ENCODE results near the gene DLG2. TPM values are rescaled to one million over a fixed set of nuclear protein-coding genes. Genes with fewer than 3 reads are reported as not detected.

DLG2 gene
- total and polyA plus RNA-seq, 2 of the 8 experiments (the other 6 are each of a cell fraction or from before 2014, with no cell fraction given), result 1.7 to 14.3 TPM

DNA sequence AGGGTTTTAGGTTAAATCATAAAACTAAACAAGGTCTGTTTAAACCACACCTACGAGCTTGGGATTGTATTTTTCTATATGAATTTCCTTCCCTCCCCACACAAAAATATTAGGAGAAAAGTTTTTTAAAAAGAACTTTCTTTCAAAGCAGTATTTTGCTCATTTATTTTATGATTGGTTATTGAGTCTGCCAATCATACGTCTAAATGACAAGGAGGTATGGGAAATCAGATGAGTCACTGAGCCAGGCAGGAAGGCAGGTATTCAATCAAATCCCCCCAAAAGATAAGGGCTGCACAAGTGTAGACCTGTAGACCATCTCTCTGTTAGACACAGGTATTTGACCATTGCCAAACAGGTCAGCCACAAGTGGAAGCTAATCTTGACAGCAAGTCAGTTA lies 1900.8 kb downstream of the DLG2 start:
- no peak overlapping the region for H4K8ac ChIP-seq (ENCODE audit: extremely low read depth, insufficient read depth, low read length)
- no peaks in the 10 kb centered on the region for H4K20me1 ChIP-seq (replicated peaks in 1 of 2; ENCODE audit: control insufficient read depth in 1 of 2, insufficient read depth in 2 of 2, low read length in 2 of 2)
- 72% methylated on average over 2 of the region's 2 CpGs; no CpG with 5 or more reads in 1 of the 2 experiments for WGBS, 2 experiments (ENCODE audit: extremely low coverage in 1 of 2, insufficient coverage in 1 of 2, insufficient read length in 1 of 2, insufficient replicate concordance in 2 of 2, low coverage in 1 of 2, low lambda C conversion rate in 2 of 2, missing lambda C conversion rate in 1 of 2)
- H3K56ac ChIP-seq (replicated peaks; ENCODE audit: insufficient read length, low read depth, low read length), result no peak overlapping the region
- no peak overlapping the region for H3K23ac ChIP-seq (ENCODE audit: insufficient read length)
- H2BK15ac ChIP-seq (ENCODE audit: low read length), result no peak overlapping the region
- peaks cover 7 to 15% (median 12%) of the 10 kb centered on the region in 4 experiments; a peak in 6 of 7 replicates for H3K4me1 ChIP-seq (replicated peaks in 1 of 4; ENCODE audit: control insufficient read depth in 3 of 4, insufficient read depth in 4 of 4, low read length in 3 of 4)
- H4K91ac ChIP-seq (replicated peaks; ENCODE audit: insufficient read length, low read length), result no peak overlapping the region
- no peak for FAIRE-seq
- no peak overlapping the region for H3K4me3 ChIP-seq (ENCODE audit: extremely low read depth in 1 of 4, insufficient read depth in 2 of 4, low read depth in 3 of 4, low read length in 4 of 4)
- H4K5ac ChIP-seq (ENCODE audit: insufficient read length, low read depth, low read length), result no peak overlapping the region
- H2BK20ac ChIP-seq (ENCODE audit: low read length), result no peak overlapping the region
- 0 out of 2 replicates have a peak overlapping the region, but pooled peaks have one; percentile 40 for H2BK5ac ChIP-seq (ENCODE audit: low read depth, low read length)
- no peaks in the 10 kb centered on the region for H3K36me3 ChIP-seq (ENCODE audit: control insufficient read depth in 2 of 4, insufficient read depth in 4 of 4, low read length in 3 of 4)
- H3K27ac ChIP-seq (ENCODE audit: low read depth, low read length), result no peak overlapping the region
- no peak overlapping the region; a peak in 1 of 4 replicates for H3K4me2 ChIP-seq (ENCODE audit: insufficient read depth in 1 of 2, low read depth in 2 of 2, low read length in 2 of 2)
- no peak overlapping the region for H2AFZ ChIP-seq (ENCODE audit: low read length)
- CTCF ChIA-PET (ENCODE audit: partially characterized antibody), result interaction anchor here (1.0 to 3.7 kb wide), 6 partner anchors 12 to 434 kb away, joined by 3 to 20 read pairs (median 3); no protein-coding TSS in a partner anchor
- H3K9me3 ChIP-seq (ENCODE audit: insufficient read depth in 2 of 2, low read depth in 1 of 2, low read length in 1 of 2), result no peaks in the 10 kb centered on the region
- H3K9ac ChIP-seq (replicated peaks in 1 of 4; ENCODE audit: extremely low read depth in 1 of 4, low read depth in 3 of 4, low read length in 3 of 4), result no peak overlapping the region
- POLR2A ChIA-PET (ENCODE audit: partially characterized antibody), result no interaction called here
- no peaks in the 10 kb centered on the region for H3K79me2 ChIP-seq (ENCODE audit: control insufficient read depth in 1 of 2, insufficient read depth in 2 of 2, low read length in 2 of 2)
- H3K18ac ChIP-seq (ENCODE audit: extremely low read depth, low read length), result no peak overlapping the region
- DNase-seq (ENCODE audit: low read depth in 1 of 2, low spot score in 2 of 2), result no peak
- H2BK120ac ChIP-seq (replicated peaks; ENCODE audit: low read depth, low read length), result no peak overlapping the region
- no peaks in the 10 kb centered on the region; the same call in 1 of the 2 replicates for H3K23me2 ChIP-seq (ENCODE audit: low read depth, low read length)
- H3K4ac ChIP-seq (replicated peaks; ENCODE audit: insufficient read length, low read depth, low read length), result no peak overlapping the region
- no peak overlapping the region for H3K14ac ChIP-seq (ENCODE audit: insufficient read length)
- H2BK12ac ChIP-seq (ENCODE audit: low read depth, low read length), result peak overlapping the region; percentile 75; the same call in 1 of the 2 replicates
- H2AK5ac ChIP-seq (ENCODE audit: low read depth, low read length), result no peak overlapping the region
- no peaks in the 10 kb centered on the region for H3K27me3 ChIP-seq (replicated peaks in 1 of 4; ENCODE audit: control insufficient read depth in 3 of 4, extremely low read depth in 1 of 4, insufficient read depth in 3 of 4, low read length in 3 of 4)
- H3K79me1 ChIP-seq (ENCODE audit: low read depth, low read length), result no peaks in the 10 kb centered on the region
- TF ChIP-seq KDM1A (IDR thresholded peaks at IDR 0.05; ENCODE audit: borderline replicate concordance, low read length) (no peak), NANOG (IDR thresholded peaks at IDR 0.05; ENCODE audit: insufficient read depth, low read depth, low read length, poor library complexity, severe bottlenecking) (no peak), CREB1 (IDR thresholded peaks at IDR 0.05) (no peak), BACH1 (IDR thresholded peaks at IDR 0.05; ENCODE audit: low read length) (no peak), HDAC2 (IDR thresholded peaks at IDR 0.05; ENCODE audit: borderline replicate concordance in 1 of 2, low read depth in 2 of 2, low read length in 2 of 2) (no peak), RXRA (IDR thresholded peaks at IDR 0.05; ENCODE audit: insufficient read depth, low read depth, low read length) (no peak), SP4 (IDR thresholded peaks at IDR 0.05; ENCODE audit: low read length) (no peak), CBX8 (IDR thresholded peaks at IDR 0.05; ENCODE audit: borderline replicate concordance, low read depth, low read length) (no peak), RFX5 (IDR thresholded peaks at IDR 0.05; ENCODE audit: borderline replicate concordance, low read depth, low read length) (no peak), SUZ12 (IDR thresholded peaks at IDR 0.05; ENCODE audit: low read length) (no peak), E2F6 (IDR thresholded peaks at IDR 0.05) (no peak), JUND (IDR thresholded peaks at IDR 0.05; ENCODE audit: low read length) (no peak)
- TF ChIP-seq, protein P1, sequence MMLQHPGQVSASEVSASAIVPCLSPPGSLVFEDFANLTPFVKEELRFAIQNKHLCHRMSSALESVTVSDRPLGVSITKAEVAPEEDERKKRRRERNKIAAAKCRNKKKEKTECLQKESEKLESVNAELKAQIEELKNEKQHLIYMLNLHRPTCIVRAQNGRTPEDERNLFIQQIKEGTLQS (IDR thresholded peaks at IDR 0.05; ENCODE audit: insufficient read depth, low read depth, low read length), result no peak
